HG03342 (cell line): ENCODE results near the gene FAH.
A peak's percentile ranks its signal among the peaks of the same experiment; 100 is the strongest.
"Not testable (repeated sequence)": the region's sequence is repeated elsewhere in the genome, so short reads cannot be mapped to it uniquely, and the experiment has no call there.

Experiments
- ATAC-seq: cut with Tn5 transposase; IDR thresholded peaks from one replicate; pipeline ENCODE4 v1.9.1; 2021; ENCODE audit warnings: mild to moderate bottlenecking, moderate library complexity; ENCODE audit not compliant: unreplicated experiment

FAH gene

DNA sequence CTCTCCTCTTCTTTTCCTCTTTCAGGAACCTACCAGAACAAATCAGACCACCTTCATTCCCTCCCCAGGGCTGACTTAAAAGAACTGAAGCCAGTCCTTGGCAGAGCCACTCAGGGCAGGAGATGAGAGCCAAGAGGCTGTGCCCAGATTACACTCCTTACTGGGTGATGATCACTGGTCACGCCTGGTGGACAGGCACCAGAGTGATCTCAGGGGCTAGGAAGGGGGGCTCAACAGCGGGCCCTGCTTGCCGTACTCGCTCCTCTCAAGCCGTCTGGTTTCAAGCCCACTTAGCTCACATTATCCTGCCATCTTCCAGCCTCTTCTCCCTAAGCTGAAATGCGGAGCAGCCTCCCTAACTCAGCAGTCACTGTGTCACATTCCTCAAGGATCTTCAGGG is 1.7 kb upstream of the FAH start:
- ATAC-seq: no peak

GRCh38 chr15:80151576-80151975 is 1.2 kb upstream of the FAH start:
- ATAC-seq: no peak

GRCh38 chr15:80152180-80152895 is 461 bp upstream of the FAH start:
- peak; percentile 49 for ATAC-seq

- ATAC-seq: no peak
These were observed 1.1 kb downstream of the FAH start for GRCh38 chr15:80153900-80154299.

GRCh38 chr15:80154336-80154735 is 1.5 kb downstream of the FAH start:
- no peak for ATAC-seq

DNA sequence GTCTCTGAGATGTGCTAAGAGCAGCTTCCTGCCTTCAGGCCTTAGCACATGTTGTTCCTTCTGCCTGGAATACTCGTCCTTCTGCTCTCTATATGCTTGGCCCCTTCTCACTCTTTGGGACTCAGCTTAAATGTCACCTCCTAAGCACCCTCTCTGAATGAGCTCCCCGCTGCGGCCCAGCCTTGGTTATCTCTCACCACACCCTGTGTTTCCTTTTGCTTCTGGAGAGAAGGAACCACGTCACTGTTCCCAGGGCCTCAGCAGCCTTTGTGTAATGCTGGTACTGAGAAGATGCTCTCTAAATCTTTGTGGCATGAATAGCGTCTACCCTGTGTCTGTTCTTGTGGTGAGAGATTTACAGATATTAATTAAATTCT is 2.2 kb downstream of the FAH start:
- no peak for ATAC-seq

GRCh38 chr15:80155378-80156175 is 2.8 kb downstream of the FAH start:
- ATAC-seq: not testable (repeated sequence)

GRCh38 chr15:80156176-80156720 is 3.4 kb downstream of the FAH start:
- ATAC-seq: no peak

- ATAC-seq: no peak
These were observed 4.4 kb downstream of the FAH start for GRCh38 chr15:80157215-80157614.

DNA sequence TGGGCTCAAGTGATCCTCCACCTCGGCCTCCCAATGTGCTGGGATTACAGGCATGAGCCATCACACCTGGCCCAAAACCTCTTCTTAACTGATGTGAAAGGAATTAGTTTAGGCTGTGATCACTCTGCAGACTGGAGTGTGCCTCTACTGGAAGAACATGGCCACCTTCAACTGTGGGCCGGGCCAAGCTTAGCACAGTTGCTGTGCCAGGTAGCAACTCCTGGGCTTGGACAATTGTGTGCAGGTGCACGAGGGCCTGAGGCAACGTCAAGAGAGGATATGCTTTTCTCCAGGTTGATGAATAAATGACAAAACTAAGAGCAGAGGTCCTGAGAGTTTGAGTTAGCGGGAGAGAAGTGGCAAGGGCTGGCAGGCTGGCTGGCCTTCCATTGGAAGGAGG is 6.5 kb downstream of the FAH start:
- no peak for ATAC-seq

- no peak for ATAC-seq
These were observed 7.2 kb downstream of the FAH start for GRCh38 chr15:80159811-80160569.

- ATAC-seq: peak; percentile 88
These were observed 7.9 kb downstream of the FAH start for GRCh38 chr15:80160570-80161156.

- ATAC-seq: no peak
These were observed 8.7 kb downstream of the FAH start for GRCh38 chr15:80161468-80162016.

DNA sequence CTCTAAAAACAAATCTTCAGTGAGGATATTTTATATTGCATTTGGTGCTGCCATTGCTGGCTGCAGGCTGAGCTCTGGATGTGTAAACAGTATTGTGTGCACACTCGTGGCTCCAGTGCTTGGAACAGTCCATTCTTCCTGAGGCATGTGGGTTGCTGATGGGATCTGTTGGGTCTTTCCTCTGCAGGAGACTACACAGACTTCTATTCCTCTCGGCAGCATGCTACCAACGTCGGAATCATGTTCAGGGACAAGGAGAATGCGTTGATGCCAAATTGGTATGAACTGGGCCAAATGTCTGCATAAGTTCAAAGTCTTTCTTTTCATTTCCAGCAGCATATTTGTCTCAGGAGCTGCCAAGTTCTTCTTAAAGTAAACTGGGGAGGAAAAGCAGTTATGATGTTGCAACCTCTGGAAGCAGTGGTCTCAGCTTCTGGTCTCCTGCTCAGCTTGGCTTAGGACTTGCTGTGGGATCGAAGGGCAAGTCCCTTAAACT is 9.3 kb downstream of the FAH start:
- ATAC-seq: no peak

DNA sequence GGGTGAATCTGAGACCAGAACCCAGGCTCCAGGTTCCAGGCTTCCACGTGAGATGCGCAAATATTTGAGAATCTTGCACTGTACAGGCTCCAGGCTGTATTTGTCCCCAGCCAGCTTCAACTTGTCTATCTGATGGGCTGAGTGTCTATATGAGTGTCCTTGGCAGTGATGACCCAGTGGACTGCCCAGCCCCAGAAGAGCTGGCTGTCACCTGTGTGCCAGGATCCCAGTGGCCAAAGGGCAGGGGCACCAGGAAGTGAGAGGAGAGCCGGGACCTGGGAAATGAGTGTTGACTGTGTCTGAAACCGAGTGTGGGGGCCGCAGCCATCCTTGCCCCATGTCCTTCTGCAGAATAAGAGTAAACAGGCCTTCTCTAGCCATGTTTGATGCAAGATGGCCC is 10.4 kb downstream of the FAH start:
- no peak for ATAC-seq

- ATAC-seq: no peak
These were observed 11.1 kb downstream of the FAH start for GRCh38 chr15:80163897-80164296.

GRCh38 chr15:80167936-80168335 is 15.1 kb downstream of the FAH start:
- no peak for ATAC-seq

GRCh38 chr15:80168421-80168820 is 15.6 kb downstream of the FAH start:
- no peak for ATAC-seq

- no peak for ATAC-seq
These were observed 17.1 kb downstream of the FAH start for GRCh38 chr15:80169768-80170357.

DNA sequence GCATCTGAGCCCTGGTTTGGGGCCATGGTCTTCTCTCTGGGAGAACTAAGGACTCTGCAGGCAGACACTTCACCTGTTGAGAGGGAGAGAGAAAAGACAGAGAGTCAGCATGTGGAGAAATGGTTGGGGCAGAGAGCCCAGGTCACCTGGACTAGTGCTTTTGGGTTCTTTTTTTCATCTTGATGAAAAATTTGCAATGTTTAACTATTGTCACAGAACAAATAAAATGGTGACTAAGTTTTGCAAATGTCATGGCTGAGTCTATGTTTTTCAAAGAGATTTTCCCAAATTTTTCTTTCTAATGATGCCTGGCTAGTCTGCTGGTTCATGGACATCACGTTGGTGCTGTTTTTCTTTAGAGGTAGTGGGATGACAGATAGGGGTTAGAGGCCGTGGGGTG is 17.8 kb downstream of the FAH start:
- ATAC-seq: no peak
